Endodermal cell (in vitro differentiated cells): Measurements from ENCODE around the gene EFCAB8. TPM values are rescaled to one million over a fixed set of nuclear protein-coding genes. Genes with fewer than 3 reads are reported as not detected.

Experiments used
- DNase-seq: peaks from one replicate; pipeline ENCODE4 v3.0.0-alpha.2; 2017
- H3K27ac ChIP-seq: 2 replicates; pipeline ENCODE4 v1.5.1; 2013; ENCODE audit warnings: mild to moderate bottlenecking, low read depth, low read length, moderate library complexity
- H3K27me3 ChIP-seq: 2 replicates; pipeline ENCODE4 v1.6.1; 2013; ENCODE audit warnings: mild to moderate bottlenecking, low read length, moderate library complexity; ENCODE audit not compliant: insufficient read depth, control insufficient read depth, poor library complexity, severe bottlenecking
- H3K36me3 ChIP-seq: 2 replicates; pipeline ENCODE4 v1.7.0; 2013; ENCODE audit warnings: mild to moderate bottlenecking, low read length, moderate library complexity; ENCODE audit not compliant: control insufficient read depth, insufficient read depth
- H3K4me1 ChIP-seq: one replicate; pipeline ENCODE4 v1.7.0; 2013; ENCODE audit warnings: low read length; ENCODE audit not compliant: control insufficient read depth, insufficient read depth
- H3K4me3 ChIP-seq: 2 replicates; pipeline ENCODE4 v1.5.1; 2013; ENCODE audit warnings: mild to moderate bottlenecking, low read length, moderate library complexity
- H3K9ac ChIP-seq: 2 replicates; pipeline ENCODE4 v1.6.1; 2013; ENCODE audit warnings: mild to moderate bottlenecking, low read length, moderate library complexity; ENCODE audit not compliant: poor library complexity, severe bottlenecking; ENCODE audit errors: extremely low read depth
- H3K9me3 ChIP-seq: 2 replicates; pipeline ENCODE4 v1.6.1; 2013; ENCODE audit warnings: mild to moderate bottlenecking, low read length, moderate library complexity; ENCODE audit not compliant: control insufficient read depth
- H3K27ac Mint-ChIP-seq: 2 replicates; pipeline ENCODE4 v1.8.0; 2020; ENCODE audit warnings: mixed read lengths
- H3K27me3 Mint-ChIP-seq: 2 replicates; pipeline ENCODE4 v1.8.0; 2021; ENCODE audit warnings: mild to moderate bottlenecking, mixed read lengths; ENCODE audit not compliant: insufficient read depth
- H3K36me3 Mint-ChIP-seq: 2 replicates; pipeline ENCODE4 v1.8.0; 2020; ENCODE audit warnings: low read depth, mixed read lengths
- H3K4me1 Mint-ChIP-seq: 2 replicates; pipeline ENCODE4 v1.8.0; 2020; ENCODE audit warnings: mixed read lengths
- H3K4me3 Mint-ChIP-seq: 2 replicates; pipeline ENCODE4 v1.8.0; 2020; ENCODE audit warnings: mild to moderate bottlenecking, moderate library complexity, mixed read lengths
- H3K9me3 Mint-ChIP-seq: 2 replicates; pipeline ENCODE4 v1.8.0; 2020; ENCODE audit warnings: mild to moderate bottlenecking, mixed read lengths
- WGBS, 2 experiments: methylation state at CpG; one replicate each; pipeline versions ENCODE4 v1.1.5 to v1.1.7; 2013; ENCODE audit warnings: missing lambda C conversion rate in 2 of 2, mixed read lengths in 1 of 2; ENCODE audit not compliant: insufficient coverage in 1 of 2, insufficient read length in 1 of 2; 5-methylcytosine and 5-hydroxymethylcytosine counted together
- total RNA-seq, 2 donors: library from RNA; stranded (reverse); fragmentation: NEBNext Ultra II Directional in 1 of 2; extraction: Animal tissue kit (Norgen Biotek cat#: 25700) in 1 of 2; gene quantifications; 2 replicates in 1 of 2; 3 replicates in 1 of 2; pipeline ENCODE4 v1.2.1, GENCODE V29; 2021
- TF ChIP-seq, protein P1 (sequence below): fragments of 200-600 bp; sonication (generic); conservative IDR thresholded peaks from 2 replicates; pipeline ENCODE4 v1.5.0; 2021; ENCODE audit warnings: antibody characterized with exemption, mild to moderate bottlenecking

Gene EFCAB8
- total RNA-seq, 2 donors from 2014 or later = 0.44 to 1.0 TPM

- Histone ChIP-seq H3K36me3 (peaks cover 89% of the 10 kb centered on the region), H3K4me3 (no peak overlapping the region), H3K9me3 (no peaks in the 10 kb centered on the region), H3K27me3 (no peaks in the 10 kb centered on the region), H3K27ac (no peak overlapping the region), H3K9ac (no peak overlapping the region), H3K4me1 (no peaks in the 10 kb centered on the region)
- peaks cover 81% of the 10 kb centered on the region for H3K36me3 Mint-ChIP-seq
- no peaks in the 10 kb centered on the region for H3K9me3 Mint-ChIP-seq
- H3K4me3 Mint-ChIP-seq = no peak overlapping the region
- DNase-seq = no peak
- H3K27ac Mint-ChIP-seq = no peak overlapping the region
- H3K27me3 Mint-ChIP-seq = no peaks in the 10 kb centered on the region
- peaks cover 3% of the 10 kb centered on the region for H3K4me1 Mint-ChIP-seq
- TF ChIP-seq, protein P1, sequence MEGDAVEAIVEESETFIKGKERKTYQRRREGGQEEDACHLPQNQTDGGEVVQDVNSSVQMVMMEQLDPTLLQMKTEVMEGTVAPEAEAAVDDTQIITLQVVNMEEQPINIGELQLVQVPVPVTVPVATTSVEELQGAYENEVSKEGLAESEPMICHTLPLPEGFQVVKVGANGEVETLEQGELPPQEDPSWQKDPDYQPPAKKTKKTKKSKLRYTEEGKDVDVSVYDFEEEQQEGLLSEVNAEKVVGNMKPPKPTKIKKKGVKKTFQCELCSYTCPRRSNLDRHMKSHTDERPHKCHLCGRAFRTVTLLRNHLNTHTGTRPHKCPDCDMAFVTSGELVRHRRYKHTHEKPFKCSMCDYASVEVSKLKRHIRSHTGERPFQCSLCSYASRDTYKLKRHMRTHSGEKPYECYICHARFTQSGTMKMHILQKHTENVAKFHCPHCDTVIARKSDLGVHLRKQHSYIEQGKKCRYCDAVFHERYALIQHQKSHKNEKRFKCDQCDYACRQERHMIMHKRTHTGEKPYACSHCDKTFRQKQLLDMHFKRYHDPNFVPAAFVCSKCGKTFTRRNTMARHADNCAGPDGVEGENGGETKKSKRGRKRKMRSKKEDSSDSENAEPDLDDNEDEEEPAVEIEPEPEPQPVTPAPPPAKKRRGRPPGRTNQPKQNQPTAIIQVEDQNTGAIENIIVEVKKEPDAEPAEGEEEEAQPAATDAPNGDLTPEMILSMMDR = no peak
- 82 to 95% methylated on average over 3 to 5 of the region's 9 CpGs for WGBS, 2 experiments
Measured at GRCh38 chr20:32841174-32841573, 17.5 kb upstream of the EFCAB8 start.

DNA sequence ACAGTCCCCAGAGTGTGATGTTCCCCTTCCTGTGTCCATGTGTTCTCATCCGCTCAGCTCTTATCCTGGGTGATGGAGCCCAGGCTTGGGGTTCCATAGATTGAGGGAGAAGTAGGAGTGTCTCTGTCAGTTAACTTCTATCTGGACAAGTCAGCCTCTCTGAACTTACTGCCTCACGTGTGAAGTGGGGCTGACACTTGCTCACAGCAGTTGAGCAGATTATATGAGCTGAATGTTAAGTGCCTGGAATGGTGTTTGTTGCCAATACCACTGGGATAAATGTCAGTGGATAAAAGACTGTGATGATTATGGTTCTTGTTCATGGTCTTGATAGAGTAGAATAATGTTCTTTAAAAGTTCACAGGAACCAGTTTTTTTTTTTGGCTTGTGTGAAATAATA is 17.1 kb upstream of the EFCAB8 start:
- Histone ChIP-seq H3K9ac (no peak overlapping the region), H3K36me3 (peaks cover 89% of the 10 kb centered on the region), H3K4me1 (no peaks in the 10 kb centered on the region), H3K27ac (no peak overlapping the region), H3K9me3 (no peaks in the 10 kb centered on the region), H3K4me3 (no peak overlapping the region), H3K27me3 (no peaks in the 10 kb centered on the region)
- DNase-seq = no peak
- H3K36me3 Mint-ChIP-seq = peaks cover 81% of the 10 kb centered on the region
- H3K4me3 Mint-ChIP-seq = no peak overlapping the region
- H3K27me3 Mint-ChIP-seq = no peaks in the 10 kb centered on the region
- TF ChIP-seq, protein P1 = no peak
- H3K9me3 Mint-ChIP-seq = no peaks in the 10 kb centered on the region
- peak overlapping the region; percentile 69 for H3K27ac Mint-ChIP-seq
- peaks cover 3% of the 10 kb centered on the region for H3K4me1 Mint-ChIP-seq
- WGBS, 2 experiments = 48 to 71% methylated on average over 1 to 2 of the region's 2 CpGs

DNA sequence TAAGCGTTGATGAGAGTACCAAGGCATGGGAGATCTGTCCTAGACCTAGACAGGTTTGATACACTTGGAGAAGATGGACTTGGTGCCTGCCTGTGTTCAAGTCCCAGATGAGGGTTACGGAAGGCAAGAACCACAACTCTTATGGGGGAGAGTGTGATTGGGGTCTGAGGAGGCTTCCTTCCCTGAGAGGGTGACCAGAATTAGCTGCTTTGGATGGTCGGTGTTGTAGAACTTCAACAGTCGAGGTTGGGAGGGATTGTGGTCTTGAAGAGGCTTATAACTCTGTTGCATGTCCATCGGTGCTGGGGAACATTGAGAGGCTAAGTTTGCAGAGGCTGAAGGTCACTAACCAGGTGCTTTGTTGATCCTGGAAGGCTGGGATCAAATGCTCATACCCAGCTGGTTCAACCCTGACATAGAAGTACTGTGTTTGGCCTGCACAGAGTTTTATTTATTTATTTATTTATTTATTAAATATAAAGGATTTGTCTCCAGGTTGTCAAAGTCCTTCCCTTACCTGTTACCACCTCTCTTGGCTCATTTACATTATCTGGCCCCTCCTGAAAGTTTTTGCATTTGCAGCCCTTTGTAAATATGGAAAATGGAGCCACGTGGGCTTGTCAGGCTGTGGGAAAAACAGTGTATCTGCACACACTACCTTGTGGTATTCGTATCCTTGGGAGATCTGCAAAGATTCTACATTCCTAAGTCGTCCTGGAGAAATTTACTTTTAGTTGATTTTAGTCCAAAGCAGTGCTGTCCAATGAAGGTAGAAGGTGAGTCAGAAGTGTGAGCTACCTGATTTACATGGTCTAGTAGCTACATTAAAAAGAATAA is 15.8 kb upstream of the EFCAB8 start:
- TF ChIP-seq, protein P1 = no peak
- H3K27me3 ChIP-seq = no peaks in the 10 kb centered on the region
- no peaks in the 10 kb centered on the region for H3K4me1 ChIP-seq
- no peak for DNase-seq
- no peaks in the 10 kb centered on the region for H3K9me3 ChIP-seq
- no peak overlapping the region for H3K27ac ChIP-seq
- no peaks in the 10 kb centered on the region for H3K27me3 Mint-ChIP-seq
- H3K9ac ChIP-seq = no peak overlapping the region
- H3K4me1 Mint-ChIP-seq = peaks cover 3% of the 10 kb centered on the region
- H3K4me3 Mint-ChIP-seq = no peak overlapping the region
- WGBS, 2 experiments = 97 to 100% methylated on average over 6 to 8 of the region's 8 CpGs
- no peak overlapping the region for H3K4me3 ChIP-seq
- H3K36me3 ChIP-seq = peaks cover 90% of the 10 kb centered on the region
- peaks cover 82% of the 10 kb centered on the region for H3K36me3 Mint-ChIP-seq
- H3K27ac Mint-ChIP-seq = no peak overlapping the region
- no peaks in the 10 kb centered on the region for H3K9me3 Mint-ChIP-seq
